Endothelial cell of umbilical vein (primary cell): ENCODE data around the gene HFE.

Experiments used
- EZH2 ChIP-seq: IDR thresholded peaks from 2 replicates; pipeline ENCODE4 v1.6.1; 2012; ENCODE audit warnings: borderline replicate concordance, low read depth, mild to moderate bottlenecking, moderate library complexity, low read length, inconsistent platforms; ENCODE audit not compliant: severe bottlenecking
- FOS ChIP-seq: IDR thresholded peaks from 2 replicates; pipeline ENCODE4 v1.6.1; 2011; ENCODE audit warnings: mild to moderate bottlenecking, low read length, moderate library complexity, borderline replicate concordance; ENCODE audit not compliant: insufficient read depth
- GATA2 ChIP-seq: IDR thresholded peaks from 2 replicates; pipeline ENCODE4 v1.7.0; 2011; ENCODE audit warnings: low read depth, mild to moderate bottlenecking, moderate library complexity, mixed read lengths, low read length; ENCODE audit not compliant: insufficient read length, insufficient read depth
- JUN ChIP-seq: IDR thresholded peaks from 2 replicates; pipeline ENCODE4 v1.6.1; 2011; ENCODE audit warnings: borderline replicate concordance, low read depth; ENCODE audit not compliant: insufficient read length, insufficient read depth
- MYC ChIP-seq: IDR thresholded peaks from one replicate; pipeline ENCODE4 v1.6.1; 2011; ENCODE audit warnings: mild to moderate bottlenecking, low read depth, low read length
- POLR2A ChIP-seq: IDR thresholded peaks from 2 replicates; pipeline ENCODE4 v1.6.1; 2012; ENCODE audit warnings: low read depth, mild to moderate bottlenecking, control low read depth, low read length
- POLR2AphosphoS5 ChIP-seq: IDR thresholded peaks from 2 replicates; pipeline ENCODE4 v1.6.1; 2012; ENCODE audit warnings: low read depth, mild to moderate bottlenecking, control low read depth, low read length, moderate library complexity; ENCODE audit not compliant: insufficient read depth
- TF ChIP-seq, protein P1 (sequence below), 2 donors: IDR thresholded peaks; 1 replicate in 1 of 2; 2 replicates in 1 of 2; pipeline ENCODE4 v1.5.1; 2011; ENCODE audit warnings: low read length in 2 of 2, mild to moderate bottlenecking in 2 of 2, moderate library complexity in 2 of 2, control low read depth in 1 of 2, inconsistent platforms in 1 of 2, low read depth in 1 of 2; ENCODE audit not compliant: insufficient read depth in 1 of 2; ENCODE audit errors: extremely low read depth in 1 of 2
- TF ChIP-seq, protein P2 (sequence below): IDR thresholded peaks from 2 replicates; pipeline ENCODE4 v1.6.1; 2011; ENCODE audit not compliant: insufficient read depth, insufficient read length

DNA sequence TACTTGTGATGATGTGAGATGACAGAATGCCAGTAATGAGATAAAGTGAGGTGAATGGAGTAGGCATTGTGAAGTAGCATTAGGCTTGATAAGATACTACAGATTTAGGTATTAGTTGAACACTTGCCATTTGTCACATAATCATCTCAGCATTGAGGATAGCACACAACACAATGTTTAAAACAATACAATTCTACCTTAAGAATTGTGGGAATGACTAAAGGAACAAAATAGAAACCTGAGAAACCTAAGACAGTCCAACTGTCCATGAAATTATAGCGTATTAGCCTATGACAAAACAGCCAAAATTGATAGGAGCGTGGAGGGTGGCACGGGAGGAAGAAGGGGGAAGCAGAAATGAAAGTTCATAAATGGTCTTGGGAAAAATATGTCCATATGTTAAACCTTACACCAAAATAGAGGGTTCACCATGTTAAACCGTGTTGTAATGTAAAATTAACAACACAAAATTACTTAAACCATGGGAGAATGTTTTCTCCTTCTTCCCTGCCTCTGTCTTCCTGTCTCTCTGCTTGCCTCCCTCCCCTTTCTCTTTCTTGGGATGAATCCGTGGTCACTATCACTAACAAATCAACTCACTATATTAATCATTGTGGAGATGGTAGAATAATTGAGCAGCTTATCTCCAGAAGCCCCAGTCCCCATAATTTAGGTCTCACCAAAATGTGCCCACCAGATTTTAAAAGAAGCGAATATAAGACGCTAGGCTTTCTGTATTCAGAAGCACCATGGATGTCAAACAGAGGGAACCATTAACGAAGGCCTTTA lies 33.0 kb upstream of the HFE start:
- TF ChIP-seq, protein P1, sequence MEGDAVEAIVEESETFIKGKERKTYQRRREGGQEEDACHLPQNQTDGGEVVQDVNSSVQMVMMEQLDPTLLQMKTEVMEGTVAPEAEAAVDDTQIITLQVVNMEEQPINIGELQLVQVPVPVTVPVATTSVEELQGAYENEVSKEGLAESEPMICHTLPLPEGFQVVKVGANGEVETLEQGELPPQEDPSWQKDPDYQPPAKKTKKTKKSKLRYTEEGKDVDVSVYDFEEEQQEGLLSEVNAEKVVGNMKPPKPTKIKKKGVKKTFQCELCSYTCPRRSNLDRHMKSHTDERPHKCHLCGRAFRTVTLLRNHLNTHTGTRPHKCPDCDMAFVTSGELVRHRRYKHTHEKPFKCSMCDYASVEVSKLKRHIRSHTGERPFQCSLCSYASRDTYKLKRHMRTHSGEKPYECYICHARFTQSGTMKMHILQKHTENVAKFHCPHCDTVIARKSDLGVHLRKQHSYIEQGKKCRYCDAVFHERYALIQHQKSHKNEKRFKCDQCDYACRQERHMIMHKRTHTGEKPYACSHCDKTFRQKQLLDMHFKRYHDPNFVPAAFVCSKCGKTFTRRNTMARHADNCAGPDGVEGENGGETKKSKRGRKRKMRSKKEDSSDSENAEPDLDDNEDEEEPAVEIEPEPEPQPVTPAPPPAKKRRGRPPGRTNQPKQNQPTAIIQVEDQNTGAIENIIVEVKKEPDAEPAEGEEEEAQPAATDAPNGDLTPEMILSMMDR (IDR thresholded peaks at IDR 0.05; ENCODE audit: extremely low read depth in 1 of 2, insufficient read depth in 1 of 2, low read depth in 1 of 2, low read length in 2 of 2): no peak
- TF ChIP-seq EZH2 (no peak), POLR2AphosphoS5 (no peak), POLR2A (no peak), FOS (no peak), GATA2 (no peak), JUN (no peak), MYC (no peak)
- TF ChIP-seq, protein P2, sequence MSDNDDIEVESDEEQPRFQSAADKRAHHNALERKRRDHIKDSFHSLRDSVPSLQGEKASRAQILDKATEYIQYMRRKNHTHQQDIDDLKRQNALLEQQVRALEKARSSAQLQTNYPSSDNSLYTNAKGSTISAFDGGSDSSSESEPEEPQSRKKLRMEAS: no peak
